Embryonic facial prominence (tissue), 1 donor: Measurements from ENCODE around the gene WNK1.
"Not testable (repeated sequence)": the region's sequence is repeated elsewhere in the genome, so short reads cannot be mapped to it uniquely, and the experiment has no call there.

ENCODE experiments used
- DNase-seq: peaks from one replicate; pipeline ENCODE4 v3.0.0-alpha.2; 2016; ENCODE audit errors: extremely low spot score

Gene WNK1

DNA sequence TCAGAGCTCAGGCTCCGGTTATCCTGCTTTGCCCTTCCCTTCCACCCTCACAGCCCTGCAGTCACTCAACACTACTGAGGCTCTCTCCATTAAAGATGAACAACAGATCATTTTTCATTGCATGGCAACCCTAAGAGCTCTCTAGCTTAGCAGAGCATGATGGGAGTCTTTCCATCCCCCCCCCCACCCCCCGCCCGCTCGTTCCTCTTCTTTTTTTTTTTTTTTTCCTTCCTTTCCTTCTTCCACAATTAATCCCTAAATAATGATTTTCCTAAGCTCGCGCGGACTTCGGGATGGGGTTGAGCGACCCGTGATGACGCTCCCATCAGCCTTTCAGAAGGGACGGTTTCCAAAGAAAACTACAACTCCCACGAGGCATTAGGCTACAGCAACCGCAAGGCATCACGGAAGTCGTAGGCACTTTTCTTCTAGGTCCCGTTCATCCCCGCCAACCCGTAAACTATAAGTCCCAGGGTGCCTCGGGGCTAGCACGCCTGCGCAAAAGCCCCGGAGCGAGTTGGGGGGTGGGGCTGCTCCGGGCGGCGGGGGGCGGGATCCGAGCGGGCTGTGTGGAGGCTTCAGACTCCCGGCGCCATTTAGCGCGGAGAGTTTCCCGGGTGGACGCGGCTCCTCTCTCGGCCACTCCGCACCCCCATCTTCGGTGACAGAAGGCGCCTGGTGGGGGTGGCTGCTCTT, at the start of gene WNK1:
Gene WNK1, plus strand, starts transcription at position 581 of the 696 bp plus-strand sequence. CDS start 987 bp downstream, outside the sequence.
- DNase-seq: peak; percentile 99

DNA sequence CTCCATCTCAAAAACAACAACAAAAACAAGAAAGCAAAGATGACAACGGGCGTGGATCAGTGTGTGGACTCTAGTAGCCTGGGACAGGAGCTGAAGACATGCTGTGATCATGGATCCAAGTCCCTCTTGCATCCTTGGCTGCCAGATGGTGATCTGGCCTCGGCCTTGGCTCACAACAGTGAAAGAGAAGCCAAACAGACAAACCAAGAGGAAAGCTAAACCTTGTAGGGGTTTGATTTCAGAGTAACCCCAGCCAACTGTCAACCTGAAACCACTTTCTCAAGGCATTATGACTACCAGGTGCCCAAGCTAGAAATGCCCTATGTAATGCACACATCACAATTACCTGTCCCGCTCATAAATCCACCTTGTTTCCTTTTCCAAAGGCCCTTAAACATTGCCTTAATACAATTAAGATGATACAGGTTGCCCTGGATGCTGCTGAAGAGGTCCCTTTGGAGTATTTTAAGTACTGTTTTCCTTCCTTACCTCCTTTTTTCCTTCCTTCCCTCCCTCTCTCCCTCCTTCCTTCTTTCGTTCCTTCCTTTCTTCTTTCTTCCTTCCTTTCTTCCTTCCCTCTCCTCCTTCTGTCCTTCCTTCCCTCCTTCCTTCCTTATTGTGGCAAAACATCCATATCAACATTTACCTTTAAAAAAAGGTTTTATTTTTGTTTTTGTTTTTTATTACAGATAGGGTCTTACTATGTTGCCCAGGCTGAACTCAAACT, 47.7 kb upstream of the WNK1 start:
- no peak for DNase-seq

DNA sequence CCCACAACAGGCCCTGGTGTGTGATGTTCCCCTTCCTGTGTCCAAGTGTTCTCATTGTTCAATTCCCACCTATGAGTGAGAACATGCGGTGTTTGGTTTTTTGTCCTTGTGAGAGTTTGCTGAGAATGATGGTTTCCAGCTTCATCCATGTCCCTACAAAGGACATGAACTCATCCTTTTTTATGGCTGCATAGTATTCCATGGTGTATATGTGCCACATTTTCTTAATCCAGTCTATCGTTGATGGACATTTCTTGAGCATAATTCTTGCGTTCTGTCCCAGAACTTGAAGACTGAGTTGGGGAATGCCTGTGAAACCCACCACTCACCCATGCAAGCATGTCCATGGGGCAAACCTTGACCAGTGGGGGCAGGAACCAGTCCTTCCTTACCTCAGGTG, 44.3 kb upstream of the WNK1 start:
- DNase-seq: not testable (repeated sequence)

DNA sequence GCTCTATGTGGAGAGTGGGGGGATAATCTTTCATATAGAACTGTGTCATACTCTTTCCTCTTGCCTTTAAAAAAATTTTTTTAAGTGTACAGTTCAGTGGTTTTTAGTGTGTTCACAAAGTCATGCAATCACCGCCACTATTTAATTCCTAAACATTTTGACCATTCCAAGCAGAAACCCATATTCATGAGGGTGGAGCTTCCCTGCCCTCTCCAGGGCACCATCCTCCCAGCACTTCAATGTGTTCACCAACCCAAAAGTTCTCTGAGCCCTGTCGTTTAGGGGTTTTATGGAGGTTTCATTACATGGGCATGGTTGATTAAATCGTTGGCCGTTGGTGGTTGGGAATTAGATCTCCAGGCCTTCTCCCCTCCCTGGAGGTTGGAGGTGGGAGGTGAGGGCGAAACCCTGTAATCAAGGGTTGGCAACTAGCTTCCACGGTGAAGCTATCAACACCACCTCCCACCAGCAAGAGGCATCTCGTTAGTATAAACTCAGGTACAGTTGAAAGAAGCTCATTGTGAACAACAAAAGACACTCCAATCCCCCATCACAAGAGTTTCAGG, 42.8 kb upstream of the WNK1 start:
- no peak for DNase-seq

DNA sequence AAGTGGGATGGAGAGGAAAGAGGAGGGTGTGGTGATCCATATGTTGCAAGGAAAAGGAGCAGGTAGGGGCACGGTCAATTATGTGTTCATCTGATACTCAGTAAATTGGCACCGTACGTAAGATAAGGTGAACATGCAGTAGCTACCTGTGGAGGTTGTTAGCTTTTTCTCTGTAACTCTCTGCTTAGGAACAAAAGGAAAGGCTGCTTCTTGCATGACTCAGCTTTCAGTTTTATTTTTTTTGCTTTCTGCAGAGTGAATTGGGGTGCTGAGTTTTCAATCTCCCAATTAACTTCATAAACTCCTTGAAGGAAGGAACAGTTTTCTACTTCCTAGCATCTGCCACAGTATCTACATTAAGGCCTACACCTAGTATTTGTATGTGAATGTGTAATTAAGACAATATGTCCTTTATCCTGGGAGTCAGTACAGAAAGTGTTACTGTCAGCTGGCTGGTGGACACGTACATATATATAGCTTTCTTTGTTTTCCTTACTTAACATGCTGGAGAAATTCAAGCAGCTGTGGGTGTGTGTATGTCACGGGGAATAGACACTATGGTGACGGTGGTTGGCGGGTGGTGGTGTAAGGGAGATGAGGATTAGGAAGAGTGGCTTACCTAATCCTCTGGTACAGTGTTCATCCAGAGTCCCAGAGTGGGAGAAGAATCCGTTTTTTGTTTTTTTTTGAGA, 40.1 kb upstream of the WNK1 start:
- no peak for DNase-seq

DNA sequence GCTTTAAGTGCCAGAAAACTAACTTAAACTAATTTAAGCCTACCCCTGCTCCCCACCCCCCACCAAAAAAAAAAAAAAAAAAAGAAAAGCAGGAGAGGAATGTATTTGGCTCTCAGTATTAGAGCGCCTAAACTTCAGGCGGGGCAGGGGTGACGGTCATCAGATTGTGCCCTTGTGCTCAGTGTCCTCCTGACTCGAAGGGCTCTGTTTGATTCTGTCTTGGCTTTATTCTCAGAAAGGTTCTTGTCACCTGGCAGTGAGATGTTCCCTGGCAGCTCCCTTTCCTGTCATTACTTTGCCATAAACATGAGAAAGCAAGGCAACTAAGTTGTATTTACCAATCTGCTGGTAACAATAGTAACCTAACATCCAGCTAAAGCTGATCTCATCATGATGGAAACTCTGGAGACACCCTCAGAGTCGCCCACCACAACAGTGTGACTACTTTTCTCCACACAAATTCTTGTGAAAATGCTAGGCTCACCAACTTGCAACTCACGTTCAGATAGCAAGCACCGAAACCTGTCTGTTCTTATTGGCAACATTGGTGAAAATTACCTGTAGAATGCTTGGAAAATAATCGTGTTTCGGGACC, 39.0 kb upstream of the WNK1 start:
- DNase-seq: no peak

DNA sequence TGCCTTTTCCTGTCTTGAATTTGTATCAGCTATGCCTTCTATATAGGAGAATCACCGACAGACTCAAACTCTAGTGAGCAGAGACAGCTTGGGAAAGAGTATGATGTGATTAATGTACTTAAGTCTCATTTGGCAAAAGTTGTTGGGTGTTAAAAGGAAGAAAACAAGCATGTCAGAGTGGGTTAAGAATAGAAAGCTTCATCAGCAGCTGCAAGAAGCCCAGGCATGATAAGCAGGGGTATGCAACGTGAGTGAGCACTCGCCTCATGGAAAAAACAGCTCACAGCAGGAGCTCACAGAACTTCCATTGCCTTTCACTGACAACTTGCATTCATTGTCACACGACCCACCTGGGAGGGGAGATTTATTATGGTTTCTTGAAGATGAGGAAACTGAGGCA, 35.9 kb upstream of the WNK1 start:
- DNase-seq: no peak

DNA sequence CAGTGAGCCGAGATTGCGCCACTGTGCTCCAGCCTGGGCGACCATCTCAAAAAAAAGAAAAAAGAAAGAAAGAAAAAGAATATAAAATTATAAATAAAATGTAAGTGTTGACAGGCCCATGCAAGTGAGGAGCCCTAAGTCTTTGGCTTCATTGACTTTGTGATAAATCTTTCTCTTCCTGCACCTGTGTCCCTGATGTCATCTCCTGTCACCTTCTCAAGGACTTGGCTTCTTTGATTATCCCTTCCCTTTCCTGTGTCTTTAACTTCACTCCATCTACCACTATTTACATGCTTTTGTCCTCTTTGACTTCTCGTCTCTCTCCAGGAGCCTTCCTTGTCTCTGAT, 33.6 kb upstream of the WNK1 start:
- DNase-seq: no peak

DNA sequence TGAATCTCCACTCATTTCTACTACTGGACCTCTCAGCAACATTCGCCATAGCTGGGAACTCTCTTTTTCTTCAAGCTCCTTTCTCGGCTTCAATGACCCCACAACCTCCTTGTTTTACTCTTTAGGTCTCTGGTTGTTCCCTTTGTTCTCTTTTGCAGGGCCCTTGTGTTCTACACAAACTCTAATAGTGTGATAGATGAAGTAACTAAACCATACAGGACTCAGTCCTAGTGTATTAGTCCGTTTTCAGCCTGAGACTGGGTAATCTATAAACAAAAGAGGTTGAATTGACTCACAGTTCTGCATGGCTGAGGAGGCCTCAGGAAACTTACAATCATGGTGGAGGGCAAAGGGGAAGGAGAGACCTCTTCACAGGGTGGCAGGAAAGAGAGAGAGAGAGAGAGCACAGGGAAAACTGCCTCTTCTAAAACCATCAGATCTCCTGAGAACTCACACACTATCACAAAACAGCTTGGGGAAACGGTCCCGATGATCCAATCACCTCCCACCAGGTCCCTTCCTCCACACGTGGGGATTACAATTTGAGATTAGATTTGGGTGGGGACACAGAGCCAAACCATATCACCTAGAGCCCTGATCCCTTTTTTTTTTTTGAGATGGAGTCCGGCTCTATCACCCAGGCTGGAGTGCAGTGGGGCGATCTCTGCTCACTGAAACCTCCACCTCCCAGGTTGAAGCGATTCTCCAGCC, 32.0 kb upstream of the WNK1 start:
- no peak for DNase-seq

DNA sequence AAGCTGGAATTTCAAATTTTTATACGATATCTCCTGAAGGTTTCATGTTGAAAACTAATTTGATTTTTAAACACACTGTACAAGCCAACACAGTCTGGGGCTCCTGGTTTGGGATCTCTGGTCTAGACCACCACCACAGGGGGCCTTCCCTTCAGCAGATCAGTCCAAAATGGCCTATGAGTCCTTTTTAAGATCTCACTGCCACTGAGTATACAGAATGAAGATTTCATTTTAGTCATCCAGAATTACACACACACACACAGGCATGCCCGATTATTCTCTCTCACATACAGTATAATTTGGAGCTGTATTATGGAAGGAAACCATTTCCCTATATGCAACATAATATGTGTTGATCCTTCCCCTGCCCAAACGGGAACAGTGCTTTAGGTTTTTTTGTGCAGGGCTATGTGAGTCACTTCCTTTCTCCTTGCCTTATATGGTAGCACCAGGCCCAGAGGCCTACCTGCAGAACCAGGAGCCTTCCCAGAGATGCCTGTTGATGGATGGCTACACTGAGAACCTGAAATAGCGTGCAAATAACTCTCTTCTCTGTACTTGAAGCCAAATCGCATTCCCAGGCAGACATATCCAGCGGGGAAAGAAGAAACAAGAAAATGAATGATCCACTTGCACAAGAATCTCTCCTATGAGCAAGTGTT, 28.1 kb upstream of the WNK1 start:
- no peak for DNase-seq

DNA sequence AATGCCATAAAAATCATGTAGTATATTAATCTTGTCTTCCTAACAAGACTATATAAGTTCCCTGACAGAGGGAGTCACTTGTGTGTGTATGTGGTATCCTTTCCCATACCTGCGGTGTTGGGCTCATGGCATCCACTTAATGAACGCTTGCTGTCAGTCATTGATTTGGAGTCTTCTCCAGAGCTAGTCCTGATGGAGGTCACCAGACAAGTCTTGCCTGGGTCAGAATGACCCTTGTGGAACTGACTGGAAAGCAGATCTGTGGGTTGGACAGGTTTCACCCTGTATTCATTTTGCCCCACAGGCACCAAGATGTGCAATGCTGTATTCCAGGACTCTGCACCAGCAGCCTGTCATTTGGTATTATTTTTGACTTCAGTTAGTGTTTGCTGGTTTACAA, 27.3 kb upstream of the WNK1 start:
- DNase-seq: no peak

DNA sequence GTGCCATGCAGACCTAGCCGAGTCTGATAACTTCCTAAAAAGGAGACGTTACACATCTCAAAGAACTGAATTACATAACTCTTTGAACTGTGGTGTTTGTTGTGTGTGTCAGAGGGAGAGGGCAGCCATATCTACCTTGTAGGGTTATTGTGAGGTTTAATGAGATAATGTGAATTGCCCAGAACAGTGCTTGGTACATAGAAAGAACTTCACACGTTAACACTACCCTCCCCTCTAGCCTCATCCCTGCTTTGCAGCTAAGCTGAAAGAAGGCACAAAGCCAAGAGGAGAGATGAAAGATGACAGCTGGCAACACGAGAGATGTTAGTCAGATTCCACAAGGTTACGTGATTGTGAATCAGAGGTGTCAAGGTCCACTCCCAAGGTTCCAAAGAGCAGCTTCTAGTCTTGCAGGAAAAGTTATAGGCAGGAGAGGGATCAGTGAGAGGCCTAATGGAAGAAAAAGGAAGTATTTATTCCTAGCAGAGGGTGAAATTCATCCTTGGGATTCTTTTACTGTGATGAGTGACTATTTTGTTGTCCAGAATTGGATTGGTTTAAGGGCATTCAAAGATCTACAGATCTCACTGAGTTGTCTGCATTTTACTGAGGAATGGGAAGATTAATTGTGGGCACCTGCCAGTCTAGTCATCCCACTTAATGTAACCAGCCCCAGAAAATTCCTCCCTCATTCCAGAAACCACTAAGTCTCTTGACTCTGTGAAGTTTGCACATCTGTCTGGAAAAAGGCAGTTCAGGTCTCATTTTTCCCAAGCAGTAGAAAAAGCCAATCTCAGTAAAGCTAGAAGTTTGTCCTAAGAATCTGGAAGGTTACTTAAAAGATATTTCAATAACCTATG, 25.9 kb upstream of the WNK1 start:
- DNase-seq: no peak

DNA sequence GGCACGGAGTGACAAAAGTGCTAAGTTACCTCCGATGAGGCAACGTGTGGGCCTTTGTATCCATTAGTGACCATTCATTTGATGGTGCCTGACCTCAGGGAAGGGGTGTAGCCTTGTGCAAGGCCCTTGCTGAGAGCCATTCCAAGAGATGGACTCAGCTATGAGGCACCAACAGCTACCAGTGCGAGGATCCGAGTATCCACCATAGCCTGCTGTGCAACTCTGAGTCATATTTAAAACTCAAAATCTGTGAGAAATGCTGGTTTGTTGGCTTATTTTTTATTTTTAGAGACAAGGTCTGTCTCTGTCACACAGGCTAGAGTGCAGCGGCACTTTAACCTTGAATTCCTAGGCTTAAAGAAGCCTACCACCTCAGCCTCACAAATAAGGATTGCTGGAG, 25.1 kb upstream of the WNK1 start:
- DNase-seq: no peak

DNA sequence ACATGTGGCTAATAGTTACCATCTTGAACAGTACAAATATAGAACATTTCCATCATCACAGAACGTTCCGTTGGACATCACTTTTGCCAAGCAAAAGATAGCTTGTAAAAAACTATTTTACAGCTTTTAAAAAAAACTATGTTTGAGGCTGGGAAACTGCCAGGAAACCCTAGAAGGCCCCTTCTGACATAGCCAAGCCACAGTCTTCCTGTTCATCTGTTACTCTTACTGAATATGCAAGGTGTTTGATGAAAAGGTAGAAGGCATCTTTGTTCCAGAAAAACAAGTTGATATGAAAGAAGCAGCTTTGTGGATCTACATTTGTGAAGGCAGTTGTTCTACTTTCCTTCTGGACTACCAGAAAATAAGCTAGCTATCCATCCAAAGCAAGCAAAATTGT, 23.6 kb upstream of the WNK1 start:
- no peak for DNase-seq

DNA sequence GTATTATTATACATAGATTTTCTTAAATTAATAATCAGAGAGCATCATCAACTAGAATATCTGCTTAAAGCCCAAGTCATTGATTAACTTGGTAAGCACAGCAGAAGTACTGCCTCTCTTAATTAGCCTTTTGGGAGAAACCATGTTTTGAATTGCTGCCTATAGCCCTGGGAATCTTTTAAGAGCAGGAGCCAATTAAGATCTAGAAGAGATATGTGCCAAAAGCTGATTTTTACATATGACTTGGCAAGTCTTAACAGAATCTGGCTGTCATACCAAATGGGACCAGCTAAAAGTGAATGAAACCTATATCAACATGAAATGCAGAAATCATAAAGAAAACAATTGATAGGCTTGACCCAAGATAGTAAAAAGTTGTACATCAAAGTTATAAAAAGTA, 23.2 kb upstream of the WNK1 start:
- DNase-seq: no peak

DNA sequence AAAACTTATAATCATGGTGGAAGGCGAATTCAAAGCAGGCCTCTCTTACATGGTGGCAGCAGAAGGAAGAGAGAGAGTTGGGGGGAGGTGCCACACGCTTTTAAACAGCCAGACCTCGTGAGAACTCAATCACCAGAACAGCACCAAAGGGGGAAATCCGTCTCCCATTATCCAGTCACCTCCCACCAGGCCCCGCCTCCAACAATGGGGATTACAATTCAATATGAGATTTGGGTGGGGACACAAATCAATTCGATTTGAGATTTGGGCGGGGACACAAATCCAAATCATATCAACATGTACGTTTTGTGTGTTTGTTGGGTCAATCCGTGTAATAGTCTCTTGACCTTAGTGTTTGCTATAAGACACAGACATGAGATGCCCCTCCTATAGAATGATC, 21.8 kb upstream of the WNK1 start:
- DNase-seq: no peak

DNA sequence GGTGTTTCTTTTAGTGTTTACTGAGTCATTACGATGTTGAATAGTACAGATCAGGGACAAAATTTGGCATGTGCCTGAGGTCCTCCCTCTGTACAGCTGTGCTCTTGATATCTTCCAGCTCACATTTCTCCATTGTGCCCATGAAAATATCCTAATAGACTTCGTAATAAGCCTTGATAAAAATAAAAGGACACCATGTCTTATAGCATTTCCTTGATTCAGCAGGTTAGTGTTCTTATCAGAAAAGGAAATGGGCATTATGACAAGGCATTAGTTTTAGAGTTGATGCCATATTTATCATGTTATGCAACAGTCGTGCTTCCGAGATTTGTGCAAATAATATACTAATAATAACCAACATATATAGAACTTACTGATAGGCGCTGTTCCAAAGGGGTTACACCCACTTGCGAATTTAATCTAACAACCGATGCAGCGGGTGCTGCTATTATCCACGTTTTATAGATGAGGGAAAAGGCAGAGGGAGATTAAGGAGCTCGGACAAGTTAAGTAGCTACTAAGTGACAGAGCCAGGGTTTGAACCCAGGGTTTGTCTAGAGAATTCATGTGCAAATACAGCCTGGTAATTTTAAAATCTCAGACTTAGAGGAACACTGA, 15.1 kb upstream of the WNK1 start:
- no peak for DNase-seq

DNA sequence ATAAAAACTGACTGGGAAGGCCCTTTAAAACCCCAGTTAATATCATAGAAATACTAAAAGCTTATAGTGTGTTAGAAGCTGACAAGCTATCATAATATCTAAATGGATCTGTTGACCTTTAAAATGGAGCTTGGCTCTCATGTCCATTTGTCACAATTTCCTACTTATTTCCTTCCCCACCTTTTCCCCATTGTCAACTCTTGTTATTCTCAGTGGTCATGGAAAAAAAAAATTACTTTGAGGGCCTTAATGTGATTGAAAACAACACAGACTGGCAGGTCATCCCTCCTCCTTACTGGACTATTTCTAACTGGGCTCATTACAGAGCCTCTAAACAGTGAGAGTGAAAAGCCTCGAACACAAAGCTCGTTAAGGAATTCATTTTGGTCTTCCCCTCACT, 13.7 kb upstream of the WNK1 start:
- no peak for DNase-seq

DNA sequence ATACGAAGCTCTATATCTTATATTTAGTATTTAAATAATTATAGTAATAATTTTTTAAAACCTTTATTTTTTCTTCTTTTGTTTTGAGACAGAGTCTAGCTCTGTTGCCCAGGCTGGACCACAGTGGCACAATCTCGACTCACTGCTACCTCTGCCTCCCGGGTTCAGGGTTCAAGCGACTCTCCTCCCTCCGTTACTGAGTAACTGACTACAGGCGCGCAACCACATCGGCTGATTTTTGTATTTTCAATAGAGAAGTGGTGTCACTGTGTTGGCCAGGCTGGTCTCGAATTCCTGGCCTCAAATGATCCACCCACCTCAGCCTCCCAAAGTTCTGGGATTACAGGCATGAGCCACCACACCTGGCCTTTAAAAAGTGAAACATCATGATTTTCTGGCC, 13.0 kb upstream of the WNK1 start:
- no peak for DNase-seq

DNA sequence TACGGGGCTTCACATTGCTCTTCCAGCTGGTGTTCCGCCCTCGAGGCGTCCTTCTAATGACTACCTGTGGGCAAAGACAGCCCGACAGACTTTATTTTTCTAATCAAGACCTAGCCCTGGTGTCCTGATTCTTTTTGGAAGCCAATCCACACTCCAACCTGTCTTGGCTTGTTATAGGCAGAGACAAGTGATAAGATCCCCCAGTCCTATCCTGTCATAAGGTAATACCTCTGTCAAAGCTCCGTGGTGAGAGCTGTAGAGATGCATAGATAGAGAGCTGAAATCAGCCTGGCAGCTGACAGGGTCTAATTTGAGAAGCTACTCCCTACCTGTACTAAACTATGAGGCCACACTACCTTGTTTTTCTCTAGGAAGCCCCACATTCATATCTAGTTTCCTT, 11.5 kb upstream of the WNK1 start:
- DNase-seq: no peak
